ENCODE data around the gene IGFBP5.

IGFBP5 gene

GRCh38 chr2:216692636-216693413 is 2.5 kb downstream of the IGFBP5 start:
- ChIA-PET CTCF (interaction anchor here (1.3 to 1.8 kb wide), 2 partner anchors 11 to 1020 kb away, joined by 6 to 13 read pairs; no protein-coding TSS in a partner anchor), POLR2A (interaction anchor here (0.5 to 0.6 kb wide), 2 partner anchors 30 to 604 kb away, joined by 3 to 7 read pairs; no protein-coding TSS in a partner anchor)
- TF ChIP-seq CTCF (IDR thresholded peaks at IDR 0.05; ENCODE audit: control extremely low read depth, extremely low read depth, low read depth, missing control alignments) = no peak
- peak; percentile 68 for DNase-seq (ENCODE audit: extremely low spot score)

- ChIA-PET POLR2A (no interaction called here), CTCF (interaction anchor here (1.2 to 2.9 kb wide), 4 partner anchors 8 to 1022 kb away, joined by 3 to 10 read pairs (median 6); no protein-coding TSS in a partner anchor)
- peak; percentile 65 for DNase-seq (ENCODE audit: extremely low spot score)
- TF ChIP-seq CTCF (IDR thresholded peaks at IDR 0.05; ENCODE audit: control extremely low read depth, extremely low read depth, low read depth, missing control alignments) = no peak
Measured at GRCh38 chr2:216690853-216691741, 4.3 kb downstream of the IGFBP5 start.

- no peak for DNase-seq (ENCODE audit: extremely low spot score)
- no peak for TF ChIP-seq CTCF (IDR thresholded peaks at IDR 0.05; ENCODE audit: control extremely low read depth, extremely low read depth, low read depth, missing control alignments)
- ChIA-PET POLR2A (no interaction called here), CTCF (interaction anchor here (0.5 to 2.9 kb wide), 5 partner anchors 8 to 1023 kb away, joined by 3 to 10 read pairs (median 3); no protein-coding TSS in a partner anchor)
Measured at GRCh38 chr2:216690456-216690852, 4.9 kb downstream of the IGFBP5 start.

- POLR2A ChIA-PET = interaction anchor here (0.6 to 0.7 kb wide), 2 partner anchors 97 to 259 kb away, joined by 3 read pairs; no protein-coding TSS in a partner anchor
- DNase-seq (ENCODE audit: extremely low spot score) = no peak
- CTCF ChIA-PET = interaction anchor here (1.1 to 2.9 kb wide), 2 partner anchors 9 to 821 kb away, joined by 3 to 8 read pairs; no protein-coding TSS in a partner anchor
- TF ChIP-seq CTCF (IDR thresholded peaks at IDR 0.05; ENCODE audit: control extremely low read depth, extremely low read depth, low read depth, missing control alignments) = no peak
Measured at GRCh38 chr2:216689397-216689796, 6.0 kb downstream of the IGFBP5 start.

- no peak for DNase-seq (ENCODE audit: extremely low spot score)
- ChIA-PET CTCF (interaction anchor here (1.1 to 2.9 kb wide), 2 partner anchors 10 to 822 kb away, joined by 3 to 8 read pairs; no protein-coding TSS in a partner anchor), POLR2A (no interaction called here)
- TF ChIP-seq CTCF (IDR thresholded peaks at IDR 0.05; ENCODE audit: control extremely low read depth, extremely low read depth, low read depth, missing control alignments) = no peak
Measured at GRCh38 chr2:216688731-216689340, 6.5 kb downstream of the IGFBP5 start.

- POLR2A ChIA-PET = no interaction called here
- TF ChIP-seq CTCF (IDR thresholded peaks at IDR 0.05; ENCODE audit: control extremely low read depth, extremely low read depth, low read depth, missing control alignments) = peak; percentile 14
- DNase-seq (ENCODE audit: extremely low spot score) = no peak
- CTCF ChIA-PET = interaction anchor here (1.3 to 2.4 kb wide), 4 partner anchors 11 to 1025 kb away, joined by 4 to 12 read pairs (median 4); no protein-coding TSS in a partner anchor
Measured at GRCh38 chr2:216687646-216688045, 7.7 kb downstream of the IGFBP5 start.
